Colon (tissue), 2 donors: ENCODE data around the gene ZC3H15.

Source experiments
- FAIRE-seq: peaks from 2 replicates; lab custom pipeline; 2012; peaks lifted over from hg19 to GRCh38; lab: Jason Lieb, UNC
- donor health status: control.
- donor health status: control.

The ZC3H15 gene

DNA sequence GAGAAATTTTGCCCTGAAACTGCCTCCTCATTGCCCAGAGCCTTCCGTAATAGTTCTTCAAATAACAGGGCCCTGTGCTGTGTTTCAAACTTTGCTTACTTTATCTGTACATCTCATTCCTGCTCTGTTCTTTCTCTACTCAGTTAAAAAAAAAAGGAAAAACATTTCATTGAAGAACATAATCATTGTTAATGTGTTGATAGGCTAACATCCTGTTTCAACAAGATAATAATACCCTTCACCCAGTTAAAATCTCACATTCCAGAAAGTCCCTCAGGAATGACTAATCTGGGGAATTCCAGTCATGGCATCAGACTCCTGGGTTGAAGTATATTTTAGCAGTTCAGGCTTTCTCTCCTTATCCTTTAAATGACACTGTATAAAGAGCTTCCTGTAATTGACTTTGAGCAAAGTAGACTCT lies 58.2 kb downstream of the ZC3H15 start:
- no peak for FAIRE-seq

DNA sequence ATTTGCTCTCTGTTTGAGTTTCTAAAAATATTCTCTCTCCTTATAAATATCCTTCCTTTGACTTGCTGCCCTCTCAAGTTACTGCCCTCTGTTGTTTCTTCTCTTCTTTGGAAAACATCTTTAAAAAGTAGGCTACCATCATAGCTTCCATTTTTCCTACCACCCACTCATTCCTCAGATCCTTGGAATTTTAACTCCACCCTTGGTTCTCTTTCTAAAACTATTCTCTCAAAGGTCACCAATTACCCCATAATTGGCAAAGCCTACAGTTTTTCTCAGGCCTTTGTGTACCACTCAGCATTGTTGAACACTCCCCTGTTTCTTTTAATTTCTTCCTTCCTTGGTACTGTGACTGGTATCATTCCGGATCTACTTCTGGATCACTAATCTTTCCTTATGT lies 60.8 kb downstream of the ZC3H15 start:
- no peak for FAIRE-seq

DNA sequence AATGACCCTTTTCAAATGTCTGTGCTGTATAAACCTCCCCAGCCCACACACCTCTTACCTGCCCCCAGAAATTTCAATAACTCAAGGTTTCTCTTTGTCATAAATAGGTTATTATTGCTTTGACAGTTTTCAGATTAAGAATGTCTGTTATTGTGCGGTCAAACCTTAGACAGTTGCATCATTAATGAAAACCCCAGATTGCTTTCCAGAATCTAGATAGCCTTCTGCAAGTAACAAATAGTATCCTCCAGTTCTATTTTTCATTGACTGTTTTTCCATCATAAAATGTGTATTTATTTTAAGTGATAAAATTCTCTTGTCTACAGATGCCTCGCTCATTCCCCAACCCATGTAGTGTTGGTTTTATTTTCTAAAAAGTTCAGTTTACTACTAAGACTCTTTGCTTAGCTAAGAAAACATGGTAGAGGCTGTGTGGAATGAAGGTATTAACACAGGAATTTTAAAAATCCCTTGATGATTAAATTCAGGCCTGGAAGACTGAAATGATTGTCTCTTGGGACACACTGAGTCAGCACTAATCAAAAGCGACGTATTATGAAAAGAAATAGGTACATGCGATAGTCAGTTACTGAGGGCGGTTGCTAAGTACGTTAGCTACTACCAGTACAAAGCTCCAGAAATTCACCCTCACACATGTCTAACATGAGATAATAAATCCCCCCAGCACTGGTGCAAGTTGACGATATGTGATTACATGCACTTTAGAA lies 65.4 kb downstream of the ZC3H15 start:
- no peak for FAIRE-seq

DNA sequence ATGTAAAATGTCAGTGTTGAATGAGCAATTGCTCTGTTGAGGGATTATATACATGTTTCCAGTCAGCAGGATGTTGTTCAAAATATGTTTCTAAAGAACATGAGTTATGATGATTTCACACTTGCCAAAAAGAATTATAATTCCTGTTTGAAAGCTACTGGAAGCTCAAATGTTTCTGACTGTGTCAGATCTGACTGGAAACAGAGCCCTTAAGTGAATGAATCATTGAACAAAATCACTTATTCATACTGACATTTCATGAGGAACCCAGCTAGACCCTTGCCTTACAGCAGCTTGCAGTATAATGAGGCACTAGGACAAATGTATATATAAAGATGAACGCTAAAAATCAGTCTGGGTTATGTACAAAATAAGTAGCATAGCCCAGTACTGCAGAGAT lies 68.4 kb downstream of the ZC3H15 start:
- no peak for FAIRE-seq

DNA sequence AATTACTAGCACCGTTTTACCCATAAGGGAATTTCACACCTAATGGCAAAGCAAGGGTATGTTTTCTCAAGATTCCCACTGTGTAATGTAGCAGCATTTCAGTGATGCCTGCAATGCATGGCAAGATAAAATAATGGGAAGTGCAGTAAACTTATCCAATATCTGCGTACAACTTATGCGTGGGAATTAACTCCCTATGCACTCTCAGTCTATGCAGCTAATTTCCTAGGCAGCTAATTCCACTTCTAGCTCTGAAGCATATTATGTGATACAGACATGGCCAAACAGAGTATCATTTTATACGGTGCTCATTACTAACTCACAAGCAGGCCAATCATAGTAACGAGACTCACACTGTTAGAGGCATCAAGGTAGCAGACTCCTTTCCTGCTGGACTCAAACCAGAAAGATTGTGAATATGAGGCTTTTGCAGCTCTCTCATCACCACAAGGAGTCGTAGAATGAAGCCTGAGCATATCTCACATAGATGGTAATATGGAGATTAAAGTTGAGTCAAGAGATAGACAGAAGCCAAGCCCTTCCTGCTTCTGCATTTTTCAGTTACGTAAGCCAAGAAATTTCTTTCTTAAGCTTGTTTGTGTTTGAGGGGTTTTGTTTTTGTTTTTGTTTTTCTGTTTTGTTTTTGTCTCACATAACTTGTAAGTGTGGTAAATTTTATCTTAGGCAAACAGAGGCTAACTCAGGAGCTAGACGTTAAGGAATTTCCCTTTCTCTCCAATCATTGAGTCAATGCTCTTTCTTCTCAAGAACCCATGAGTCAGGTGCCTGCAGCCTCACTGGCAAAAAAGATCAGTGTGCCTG lies 69.0 kb downstream of the ZC3H15 start:
- no peak for FAIRE-seq

DNA sequence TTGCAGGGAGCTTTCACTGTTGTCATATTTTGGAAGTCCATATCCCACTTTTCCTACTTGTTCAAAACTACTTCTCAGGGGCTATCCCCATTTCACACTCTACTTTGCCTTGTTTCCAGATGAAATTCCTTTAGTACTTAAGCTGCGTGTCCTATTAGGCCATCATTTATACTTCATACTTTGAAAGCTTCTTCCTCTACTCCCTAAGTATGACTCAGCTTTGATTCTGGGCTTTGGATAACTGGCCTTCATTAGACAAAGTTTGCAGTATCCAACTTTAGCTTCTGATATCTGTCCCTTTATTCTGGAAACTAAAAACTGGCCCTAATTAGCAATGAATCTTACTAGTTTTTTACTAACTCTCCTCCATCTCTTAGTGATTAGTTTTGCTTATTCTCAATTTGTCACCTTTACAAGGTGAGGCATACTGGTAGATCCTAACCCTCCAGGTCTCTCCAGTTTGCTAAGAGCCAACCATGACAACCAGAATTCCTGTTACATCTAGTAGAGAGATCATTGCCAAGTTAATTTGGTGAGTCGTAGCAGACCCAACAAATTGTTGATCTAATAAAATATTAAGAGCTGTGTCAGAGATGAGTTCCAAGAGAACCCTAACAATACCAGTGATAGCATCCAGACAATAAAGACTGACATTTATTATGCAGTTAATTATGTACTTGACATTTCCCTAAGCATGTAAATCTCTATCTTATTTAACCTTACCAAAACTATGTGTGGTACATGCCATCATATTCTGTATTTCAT lies 72.6 kb downstream of the ZC3H15 start:
- no peak for FAIRE-seq
